ENCODE results near the gene HMCN1. TPM values are rescaled to one million over a fixed set of nuclear protein-coding genes. Genes with fewer than 3 reads are reported as not detected.

HMCN1 gene
- polyA plus RNA-seq, 1 of the 3 experiments (the other 2 are of a cell fraction), result 59.5 TPM

DNA sequence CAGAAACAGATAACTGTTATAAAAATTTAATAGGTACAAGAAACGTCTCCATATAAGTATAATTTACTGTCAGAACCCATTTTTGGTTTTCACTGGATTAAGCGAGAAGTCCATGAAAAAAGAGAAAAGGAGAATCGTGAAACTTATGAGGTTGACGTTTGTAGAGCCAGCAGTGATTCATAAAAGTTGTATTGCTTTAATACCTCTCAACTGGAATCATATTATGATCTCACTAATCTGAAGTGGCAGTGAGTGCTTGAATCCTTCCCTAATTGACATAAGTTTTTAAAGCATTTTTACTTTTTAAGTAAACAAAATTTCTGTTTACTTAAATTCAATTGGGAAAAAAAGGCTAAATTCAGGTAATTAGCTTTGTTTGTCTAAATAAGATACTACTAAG, 325.6 kb downstream of the HMCN1 start:
- no peaks in the 10 kb centered on the region for H3F3A ChIP-seq (replicated peaks; ENCODE audit: insufficient read depth)
- H2AFZ ChIP-seq (ENCODE audit: low read depth), result no peak overlapping the region
- H3K9me3 ChIP-seq, result no peaks in the 10 kb centered on the region
- no peak overlapping the region for H3K27ac ChIP-seq (ENCODE audit: low read depth in 2 of 2, low read length in 1 of 2)
- H3K9ac ChIP-seq, result no peak overlapping the region
- H3K79me2 ChIP-seq (ENCODE audit: insufficient read depth), result no peaks in the 10 kb centered on the region
- 5% methylated on average over 4 of the region's 4 CpGs for WGBS (ENCODE audit: low lambda C conversion rate)
- ChIA-PET POLR2A (no interaction called here), CTCF (no interaction called here)
- no peaks in the 10 kb centered on the region for H3K27me3 ChIP-seq (ENCODE audit: insufficient read depth)
- TF ChIP-seq NRF1 (IDR thresholded peaks at IDR 0.05; ENCODE audit: low read depth, low read length) (no peak), RFX5 (IDR thresholded peaks at IDR 0.05; ENCODE audit: low read length) (no peak), TEAD4 (IDR thresholded peaks at IDR 0.05; ENCODE audit: borderline replicate concordance, insufficient read depth) (no peak), TAF1 (IDR thresholded peaks at IDR 0.05; ENCODE audit: borderline replicate concordance, low read depth, low read length) (no peak), RXRA (IDR thresholded peaks at IDR 0.05; ENCODE audit: borderline replicate concordance, low read depth) (no peak), JUND (IDR thresholded peaks at IDR 0.05) (no peak), FOSL2 (IDR thresholded peaks at IDR 0.05; ENCODE audit: borderline replicate concordance, low read depth) (no peak), YY1 (IDR thresholded peaks at IDR 0.05; ENCODE audit: low read depth) (no peak), EZH2phosphoT487 (IDR thresholded peaks at IDR 0.05; ENCODE audit: borderline replicate concordance, low read depth) (no peak)
- TF ChIP-seq, protein P1, sequence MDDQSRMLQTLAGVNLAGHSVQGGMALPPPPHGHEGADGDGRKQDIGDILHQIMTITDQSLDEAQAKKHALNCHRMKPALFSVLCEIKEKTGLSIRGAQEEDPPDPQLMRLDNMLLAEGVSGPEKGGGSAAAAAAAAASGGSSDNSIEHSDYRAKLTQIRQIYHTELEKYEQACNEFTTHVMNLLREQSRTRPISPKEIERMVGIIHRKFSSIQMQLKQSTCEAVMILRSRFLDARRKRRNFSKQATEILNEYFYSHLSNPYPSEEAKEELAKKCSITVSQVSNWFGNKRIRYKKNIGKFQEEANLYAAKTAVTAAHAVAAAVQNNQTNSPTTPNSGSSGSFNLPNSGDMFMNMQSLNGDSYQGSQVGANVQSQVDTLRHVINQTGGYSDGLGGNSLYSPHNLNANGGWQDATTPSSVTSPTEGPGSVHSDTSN (IDR thresholded peaks at IDR 0.05), result no peak
- DNase-seq, result no peak
- peaks cover 0 to 4% of the 10 kb centered on the region in 2 experiments; a peak in 2 of 4 replicates for H3K4me1 ChIP-seq (ENCODE audit: control insufficient read depth in 1 of 2, insufficient read depth in 2 of 2, low read depth in 1 of 2, low read length in 1 of 2)
- H3K4me3 ChIP-seq (ENCODE audit: low read depth in 2 of 2, low read length in 1 of 2), result no peak overlapping the region
- H3K36me3 ChIP-seq (replicated peaks in 1 of 2; ENCODE audit: control insufficient read depth in 1 of 2, insufficient read depth in 2 of 2, low read length in 1 of 2), result peaks cover 5 to 22% of the 10 kb centered on the region in 2 experiments
- no peaks in the 10 kb centered on the region for H4K20me1 ChIP-seq (ENCODE audit: insufficient read depth)
- no peak overlapping the region for H3K4me2 ChIP-seq
- H3K9me2 ChIP-seq, result no peaks in the 10 kb centered on the region

GRCh38 chr1:186060226-186060625, 326.0 kb downstream of the HMCN1 start:
- TF ChIP-seq EP300 (IDR thresholded peaks at IDR 0.05; ENCODE audit: borderline replicate concordance in 1 of 2, low read depth in 1 of 2, low read length in 1 of 2) (no peak), YY1 (IDR thresholded peaks at IDR 0.05; ENCODE audit: low read depth) (no peak), FOSL2 (IDR thresholded peaks at IDR 0.05; ENCODE audit: borderline replicate concordance, low read depth) (no peak), MAX (IDR thresholded peaks at IDR 0.05; ENCODE audit: low read depth) (no peak), RAD21 (IDR thresholded peaks at IDR 0.05; ENCODE audit: low read length) (no peak), GATA2 (CRISPR knock-in tag; IDR thresholded peaks at IDR 0.05) (no peak), RFX5 (IDR thresholded peaks at IDR 0.05; ENCODE audit: low read length) (no peak), MEF2A (IDR thresholded peaks at IDR 0.05; ENCODE audit: borderline replicate concordance, low read depth) (no peak), NRF1 (IDR thresholded peaks at IDR 0.05; ENCODE audit: low read depth, low read length) (no peak), SIN3A (IDR thresholded peaks at IDR 0.05; ENCODE audit: borderline replicate concordance, low read depth, low read length) (no peak), RXRA (IDR thresholded peaks at IDR 0.05; ENCODE audit: borderline replicate concordance, low read depth) (no peak), CHD2 (IDR thresholded peaks at IDR 0.05; ENCODE audit: low read length, partially characterized antibody) (no peak), FOXJ3 (CRISPR knock-in tag; IDR thresholded peaks at IDR 0.05) (no peak), TAF1 (IDR thresholded peaks at IDR 0.05; ENCODE audit: borderline replicate concordance, low read depth, low read length) (no peak), ELF1 (IDR thresholded peaks at IDR 0.05) (no peak)
- TF ChIP-seq, protein P1 (IDR thresholded peaks at IDR 0.05), result no peak
- TF ChIP-seq, protein P2, sequence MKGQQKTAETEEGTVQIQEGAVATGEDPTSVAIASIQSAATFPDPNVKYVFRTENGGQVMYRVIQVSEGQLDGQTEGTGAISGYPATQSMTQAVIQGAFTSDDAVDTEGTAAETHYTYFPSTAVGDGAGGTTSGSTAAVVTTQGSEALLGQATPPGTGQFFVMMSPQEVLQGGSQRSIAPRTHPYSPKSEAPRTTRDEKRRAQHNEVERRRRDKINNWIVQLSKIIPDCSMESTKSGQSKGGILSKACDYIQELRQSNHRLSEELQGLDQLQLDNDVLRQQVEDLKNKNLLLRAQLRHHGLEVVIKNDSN (IDR thresholded peaks at IDR 0.05; ENCODE audit: borderline replicate concordance, low read depth), result no peak
- TF ChIP-seq, protein P3, sequence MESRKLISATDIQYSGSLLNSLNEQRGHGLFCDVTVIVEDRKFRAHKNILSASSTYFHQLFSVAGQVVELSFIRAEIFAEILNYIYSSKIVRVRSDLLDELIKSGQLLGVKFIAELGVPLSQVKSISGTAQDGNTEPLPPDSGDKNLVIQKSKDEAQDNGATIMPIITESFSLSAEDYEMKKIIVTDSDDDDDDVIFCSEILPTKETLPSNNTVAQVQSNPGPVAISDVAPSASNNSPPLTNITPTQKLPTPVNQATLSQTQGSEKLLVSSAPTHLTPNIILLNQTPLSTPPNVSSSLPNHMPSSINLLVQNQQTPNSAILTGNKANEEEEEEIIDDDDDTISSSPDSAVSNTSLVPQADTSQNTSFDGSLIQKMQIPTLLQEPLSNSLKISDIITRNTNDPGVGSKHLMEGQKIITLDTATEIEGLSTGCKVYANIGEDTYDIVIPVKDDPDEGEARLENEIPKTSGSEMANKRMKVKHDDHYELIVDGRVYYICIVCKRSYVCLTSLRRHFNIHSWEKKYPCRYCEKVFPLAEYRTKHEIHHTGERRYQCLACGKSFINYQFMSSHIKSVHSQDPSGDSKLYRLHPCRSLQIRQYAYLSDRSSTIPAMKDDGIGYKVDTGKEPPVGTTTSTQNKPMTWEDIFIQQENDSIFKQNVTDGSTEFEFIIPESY (IDR thresholded peaks at IDR 0.05; ENCODE audit: borderline replicate concordance, low read depth), result no peak
- Histone ChIP-seq H3K4me1 (ENCODE audit: control insufficient read depth in 1 of 2, insufficient read depth in 2 of 2, low read depth in 1 of 2, low read length in 1 of 2) (peaks cover 0 to 4% of the 10 kb centered on the region in 2 experiments; a peak in 2 of 4 replicates), H3K9me3 (no peaks in the 10 kb centered on the region), H3K4me2 (no peak overlapping the region), H3K79me2 (ENCODE audit: insufficient read depth) (no peaks in the 10 kb centered on the region), H3K4me3 (ENCODE audit: low read depth in 2 of 2, low read length in 1 of 2) (no peak overlapping the region), H3F3A (replicated peaks; ENCODE audit: insufficient read depth) (no peaks in the 10 kb centered on the region), H3K9me2 (no peaks in the 10 kb centered on the region), H3K27ac (ENCODE audit: low read depth in 2 of 2, low read length in 1 of 2) (no peak overlapping the region), H3K36me3 (replicated peaks in 1 of 2; ENCODE audit: control insufficient read depth in 1 of 2, insufficient read depth in 2 of 2, low read length in 1 of 2) (peaks cover 5 to 17% of the 10 kb centered on the region in 2 experiments), H2AFZ (ENCODE audit: low read depth) (no peak overlapping the region), H4K20me1 (ENCODE audit: insufficient read depth) (no peaks in the 10 kb centered on the region), H3K27me3 (ENCODE audit: insufficient read depth) (no peaks in the 10 kb centered on the region; the same call in 1 of the 2 replicates), H3K9ac (no peak overlapping the region)
- CTCF ChIA-PET, result no interaction called here
- no peak for DNase-seq
- POLR2A ChIA-PET, result no interaction called here
